ENCODE measurements around the gene MLEC.

MLEC gene

GRCh38 chr12:120719072-120719471 is 32.1 kb downstream of the MLEC start:
- Histone ChIP-seq H2AFZ (ENCODE audit: insufficient read depth, low read length, poor library complexity) (no peak overlapping the region), H3K14ac (ENCODE audit: low read length) (no peak overlapping the region), H3K23ac (ENCODE audit: low read length) (no peak overlapping the region), H3K27ac (ENCODE audit: low read depth, low read length) (no peak overlapping the region), H4K8ac (ENCODE audit: low read depth, low read length) (no peak overlapping the region), H3K4me1 (ENCODE audit: control insufficient read depth in 1 of 2, insufficient read depth in 2 of 2, low read length in 2 of 2) (no peaks in the 10 kb centered on the region), H2BK5ac (ENCODE audit: low read depth, low read length, poor library complexity) (no peak overlapping the region), H3K4me3 (ENCODE audit: low read depth, low read length) (no peak overlapping the region), H3K9ac (ENCODE audit: low read length) (no peak overlapping the region), H2BK120ac (ENCODE audit: insufficient read depth, low read length, poor library complexity) (no peak overlapping the region), H3K4me2 (ENCODE audit: low read length) (no peak overlapping the region), H3K9me3 (ENCODE audit: insufficient read depth, low read depth, low read length) (no peaks in the 10 kb centered on the region), H3K18ac (ENCODE audit: low read length) (no peak overlapping the region), H3K27me3 (ENCODE audit: insufficient read depth, low read length) (no peaks in the 10 kb centered on the region), H4K12ac (ENCODE audit: low read depth, low read length) (no peak overlapping the region), H3K4ac (ENCODE audit: low read depth, low read length) (no peak overlapping the region), H4K91ac (ENCODE audit: low read depth, low read length) (no peak overlapping the region), H2AK5ac (ENCODE audit: low read length) (no peak overlapping the region), H2BK12ac (ENCODE audit: low read length) (no peak overlapping the region), H3K79me2 (ENCODE audit: control insufficient read depth, insufficient read depth, low read length, poor library complexity) (no peaks in the 10 kb centered on the region), H3K79me1 (ENCODE audit: low read length) (no peaks in the 10 kb centered on the region), H3K36me3 (ENCODE audit: control insufficient read depth in 1 of 2, insufficient read depth in 2 of 2, low read length in 2 of 2) (peaks cover 46 to 68% of the 10 kb centered on the region in 2 experiments)
- no CpG with 5 or more reads among the region's 2 CpGs for WGBS (ENCODE audit: extremely low coverage, insufficient coverage, insufficient read length)
- no peak for DNase-seq

- no peak overlapping the region for H3K18ac ChIP-seq (ENCODE audit: low read length)
- no peak overlapping the region for H2BK12ac ChIP-seq (ENCODE audit: low read length)
- H2AK5ac ChIP-seq (ENCODE audit: low read length), result no peak overlapping the region
- no peaks in the 10 kb centered on the region for H3K9me3 ChIP-seq (ENCODE audit: insufficient read depth, low read depth, low read length)
- no peaks in the 10 kb centered on the region for H3K79me1 ChIP-seq (ENCODE audit: low read length)
- WGBS (ENCODE audit: extremely low coverage, insufficient coverage, insufficient read length), result no CpG with 5 or more reads among the region's 11 CpGs
- H2AFZ ChIP-seq (ENCODE audit: insufficient read depth, low read length, poor library complexity), result no peak overlapping the region
- no peaks in the 10 kb centered on the region for H3K4me1 ChIP-seq (ENCODE audit: control insufficient read depth in 1 of 2, insufficient read depth in 2 of 2, low read length in 2 of 2)
- no peak overlapping the region for H3K14ac ChIP-seq (ENCODE audit: low read length)
- H4K8ac ChIP-seq (ENCODE audit: low read depth, low read length), result no peak overlapping the region
- no peak overlapping the region for H3K9ac ChIP-seq (ENCODE audit: low read length)
- no peaks in the 10 kb centered on the region for H3K79me2 ChIP-seq (ENCODE audit: control insufficient read depth, insufficient read depth, low read length, poor library complexity)
- peaks cover 45 to 63% of the 10 kb centered on the region in 2 experiments for H3K36me3 ChIP-seq (ENCODE audit: control insufficient read depth in 1 of 2, insufficient read depth in 2 of 2, low read length in 2 of 2)
- no peak overlapping the region for H3K27ac ChIP-seq (ENCODE audit: low read depth, low read length)
- H4K12ac ChIP-seq (ENCODE audit: low read depth, low read length), result no peak overlapping the region
- no peak overlapping the region for H4K91ac ChIP-seq (ENCODE audit: low read depth, low read length)
- H3K4me2 ChIP-seq (ENCODE audit: low read length), result no peak overlapping the region
- no peak overlapping the region for H2BK5ac ChIP-seq (ENCODE audit: low read depth, low read length, poor library complexity)
- no peak overlapping the region for H3K23ac ChIP-seq (ENCODE audit: low read length)
- DNase-seq, result no peak
- H3K27me3 ChIP-seq (ENCODE audit: insufficient read depth, low read length), result no peaks in the 10 kb centered on the region
- no peak overlapping the region for H2BK120ac ChIP-seq (ENCODE audit: insufficient read depth, low read length, poor library complexity)
- H3K4ac ChIP-seq (ENCODE audit: low read depth, low read length), result no peak overlapping the region
- H3K4me3 ChIP-seq (ENCODE audit: low read depth, low read length), result no peak overlapping the region
These were observed 32.7 kb downstream of the MLEC start for GRCh38 chr12:120719496-120720233.

GRCh38 chr12:120720234-120720986 is 33.5 kb downstream of the MLEC start:
- Histone ChIP-seq H3K4me3 (ENCODE audit: low read depth, low read length) (no peak overlapping the region), H3K36me3 (ENCODE audit: control insufficient read depth in 1 of 2, insufficient read depth in 2 of 2, low read length in 2 of 2) (peaks cover 40 to 58% of the 10 kb centered on the region in 2 experiments), H4K91ac (ENCODE audit: low read depth, low read length) (no peak overlapping the region), H2AK5ac (ENCODE audit: low read length) (no peak overlapping the region), H3K4me2 (ENCODE audit: low read length) (no peak overlapping the region), H3K9me3 (ENCODE audit: insufficient read depth, low read depth, low read length) (no peaks in the 10 kb centered on the region), H3K9ac (ENCODE audit: low read length) (no peak overlapping the region), H3K4me1 (ENCODE audit: control insufficient read depth in 1 of 2, insufficient read depth in 2 of 2, low read length in 2 of 2) (peaks cover 0 to 4% of the 10 kb centered on the region in 2 experiments), H3K27ac (ENCODE audit: low read depth, low read length) (no peak overlapping the region), H2AFZ (ENCODE audit: insufficient read depth, low read length, poor library complexity) (no peak overlapping the region), H3K18ac (ENCODE audit: low read length) (no peak overlapping the region), H3K79me2 (ENCODE audit: control insufficient read depth, insufficient read depth, low read length, poor library complexity) (no peaks in the 10 kb centered on the region), H3K23ac (ENCODE audit: low read length) (no peak overlapping the region), H3K14ac (ENCODE audit: low read length) (no peak overlapping the region), H3K27me3 (ENCODE audit: insufficient read depth, low read length) (no peaks in the 10 kb centered on the region), H3K4ac (ENCODE audit: low read depth, low read length) (no peak overlapping the region), H3K79me1 (ENCODE audit: low read length) (no peaks in the 10 kb centered on the region), H4K8ac (ENCODE audit: low read depth, low read length) (no peak overlapping the region), H2BK120ac (ENCODE audit: insufficient read depth, low read length, poor library complexity) (no peak overlapping the region), H2BK5ac (ENCODE audit: low read depth, low read length, poor library complexity) (no peak overlapping the region), H4K12ac (ENCODE audit: low read depth, low read length) (no peak overlapping the region), H2BK12ac (ENCODE audit: low read length) (no peak overlapping the region)
- DNase-seq, result peak in 1 of 2 donors; percentile 6
- WGBS (ENCODE audit: extremely low coverage, insufficient coverage, insufficient read length), result no CpG with 5 or more reads among the region's 7 CpGs

- Histone ChIP-seq H3K36me3 (ENCODE audit: control insufficient read depth in 1 of 2, insufficient read depth in 2 of 2, low read length in 2 of 2) (peaks cover 38 to 55% of the 10 kb centered on the region in 2 experiments), H3K4me1 (ENCODE audit: control insufficient read depth in 1 of 2, insufficient read depth in 2 of 2, low read length in 2 of 2) (peaks cover 3 to 7% of the 10 kb centered on the region in 2 experiments), H3K18ac (ENCODE audit: low read length) (no peak overlapping the region), H2BK120ac (ENCODE audit: insufficient read depth, low read length, poor library complexity) (no peak overlapping the region), H2AFZ (ENCODE audit: insufficient read depth, low read length, poor library complexity) (no peak overlapping the region), H2BK12ac (ENCODE audit: low read length) (no peak overlapping the region), H3K4me3 (ENCODE audit: low read depth, low read length) (peak overlapping the region; percentile 39), H4K91ac (ENCODE audit: low read depth, low read length) (no peak overlapping the region), H3K14ac (ENCODE audit: low read length) (no peak overlapping the region), H3K9ac (ENCODE audit: low read length) (no peak overlapping the region), H3K4ac (ENCODE audit: low read depth, low read length) (no peak overlapping the region), H3K27me3 (ENCODE audit: insufficient read depth, low read length) (no peaks in the 10 kb centered on the region), H3K27ac (ENCODE audit: low read depth, low read length) (no peak overlapping the region), H3K79me1 (ENCODE audit: low read length) (peaks cover 4% of the 10 kb centered on the region), H3K23ac (ENCODE audit: low read length) (no peak overlapping the region), H3K4me2 (ENCODE audit: low read length) (no peak overlapping the region), H4K12ac (ENCODE audit: low read depth, low read length) (no peak overlapping the region), H2BK5ac (ENCODE audit: low read depth, low read length, poor library complexity) (no peak overlapping the region), H3K9me3 (ENCODE audit: insufficient read depth, low read depth, low read length) (no peaks in the 10 kb centered on the region), H3K79me2 (ENCODE audit: control insufficient read depth, insufficient read depth, low read length, poor library complexity) (no peaks in the 10 kb centered on the region), H4K8ac (ENCODE audit: low read depth, low read length) (no peak overlapping the region), H2AK5ac (ENCODE audit: low read length) (no peak overlapping the region)
- DNase-seq, result no peak
- no CpG with 5 or more reads among the region's 10 CpGs for WGBS (ENCODE audit: extremely low coverage, insufficient coverage, insufficient read length)
These were observed 34.2 kb downstream of the MLEC start for GRCh38 chr12:120720987-120721801.
